Measurements from ENCODE around the gene EML1.

Gene EML1

GRCh38 chr14:99751539-99752485 is 41.4 kb upstream of the EML1 start:
- H3K4me3 ChIP-seq: no peak overlapping the region
- H3K4me1 ChIP-seq: peaks cover 0 to 64% (median 38%) of the 10 kb centered on the region in 4 donors
- no peaks in the 10 kb centered on the region for H3K36me3 ChIP-seq
- intact Hi-C loops (cut with DNase I; ENCODE audit: low total_unique reads): no loop called here
- H3K9me3 ChIP-seq: no peaks in the 10 kb centered on the region
- H3K27ac ChIP-seq: peak overlapping the region; percentile 36 to 62
- TF ChIP-seq CTCF (IDR thresholded peaks at IDR 0.05): no peak
- DNase-seq: no peak
- no peaks in the 10 kb centered on the region for H3K27me3 ChIP-seq

GRCh38 chr14:99752486-99753121 is 40.6 kb upstream of the EML1 start:
- intact Hi-C loops (cut with DNase I; ENCODE audit: low total_unique reads): no loop called here
- H3K27me3 ChIP-seq: no peaks in the 10 kb centered on the region
- no peak overlapping the region for H3K4me3 ChIP-seq
- peak overlapping the region; percentile 36 to 62 for H3K27ac ChIP-seq
- H3K36me3 ChIP-seq: no peaks in the 10 kb centered on the region
- no peak for DNase-seq
- H3K4me1 ChIP-seq: peaks cover 0 to 59% (median 37%) of the 10 kb centered on the region in 4 donors
- H3K9me3 ChIP-seq: no peaks in the 10 kb centered on the region
- no peak for TF ChIP-seq CTCF (IDR thresholded peaks at IDR 0.05)

- no peaks in the 10 kb centered on the region for H3K36me3 ChIP-seq
- TF ChIP-seq CTCF (IDR thresholded peaks at IDR 0.05): no peak
- intact Hi-C loops (cut with DNase I; ENCODE audit: low total_unique reads): no loop called here
- peaks cover 0 to 67% (median 37%) of the 10 kb centered on the region in 4 donors for H3K4me1 ChIP-seq
- H3K9me3 ChIP-seq: no peaks in the 10 kb centered on the region
- no peak overlapping the region for H3K4me3 ChIP-seq
- peak overlapping the region; percentile 51 to 62 for H3K27ac ChIP-seq
- DNase-seq: no peak
- no peaks in the 10 kb centered on the region for H3K27me3 ChIP-seq
Measured at GRCh38 chr14:99753225-99754140, 39.7 kb upstream of the EML1 start.

- H3K4me3 ChIP-seq: no peak overlapping the region
- H3K4me1 ChIP-seq: peaks cover 0 to 67% (median 37%) of the 10 kb centered on the region in 4 donors
- H3K27ac ChIP-seq: peak overlapping the region; percentile 51 to 62
- intact Hi-C loops (cut with DNase I; ENCODE audit: low total_unique reads): no loop called here
- no peak for TF ChIP-seq CTCF (IDR thresholded peaks at IDR 0.05)
- H3K36me3 ChIP-seq: no peaks in the 10 kb centered on the region
- no peaks in the 10 kb centered on the region for H3K9me3 ChIP-seq
- peak; percentile 36 to 70 for DNase-seq
- H3K27me3 ChIP-seq: no peaks in the 10 kb centered on the region
Measured at GRCh38 chr14:99754141-99755067, 38.8 kb upstream of the EML1 start.

Measured in tibial artery (tissue), 4 donors.